Transverse colon (tissue), 4 donors: ENCODE measurements around the gene DCP1A.

Experiments used
- EP300 ChIP-seq: sonication (generic); formaldehyde crosslinking; IDR thresholded peaks from one replicate; pipeline ENCODE4 v1.6.1; 2017; ENCODE audit warnings: antibody characterized with exemption, low read depth
- POLR2A ChIP-seq: fragments of 450-650 bp; IDR thresholded peaks from one replicate; pipeline ENCODE4 v1.6.1; 2016; ENCODE audit warnings: antibody characterized with exemption, mild to moderate bottlenecking, moderate library complexity
- POLR2AphosphoS5 ChIP-seq, 3 donors: sonication (generic); formaldehyde crosslinking; IDR thresholded peaks; one replicate each; pipeline ENCODE4 v1.6.1; 2016; ENCODE audit warnings: antibody characterized with exemption in 3 of 3
- TF ChIP-seq, protein P1 (sequence below), 5 experiments: fragments of 200-600 bp in 3 of 5; fragments of 450-650 bp in 2 of 5; sonication (generic) in 3 of 5; IDR thresholded peaks; 1 replicate in 2 of 5; 2 replicates in 3 of 5; pipeline ENCODE4 v1.5.1; 2016 to 2017; ENCODE audit warnings: antibody characterized with exemption in 5 of 5, inconsistent platforms in 3 of 5, mild to moderate bottlenecking in 2 of 5, moderate library complexity in 1 of 5

DNA sequence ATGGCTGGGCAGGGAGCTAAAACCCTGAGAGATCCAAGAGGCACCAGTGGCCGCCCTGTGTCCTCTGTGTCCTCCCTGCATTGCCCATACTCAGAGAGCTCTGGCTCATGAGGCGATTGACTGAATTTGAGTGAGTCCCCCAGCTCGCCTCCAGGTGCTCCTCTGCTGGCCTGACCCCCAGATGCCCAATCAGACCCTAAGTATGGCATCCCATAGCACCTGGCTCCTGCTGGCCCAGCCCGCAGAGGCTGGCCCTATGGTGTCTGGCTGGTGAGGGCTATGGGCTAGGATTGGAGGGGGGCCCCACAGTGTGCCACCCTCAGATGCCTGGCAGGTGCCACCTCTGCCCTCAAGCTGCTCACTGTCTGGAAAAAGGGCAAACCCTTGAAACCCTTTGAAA lies 89.9 kb downstream of the DCP1A start:
- TF ChIP-seq EP300 (no peak), POLR2A (no peak), POLR2AphosphoS5 (IDR thresholded peaks at IDR 0.05) (no peak)
- TF ChIP-seq, protein P1, sequence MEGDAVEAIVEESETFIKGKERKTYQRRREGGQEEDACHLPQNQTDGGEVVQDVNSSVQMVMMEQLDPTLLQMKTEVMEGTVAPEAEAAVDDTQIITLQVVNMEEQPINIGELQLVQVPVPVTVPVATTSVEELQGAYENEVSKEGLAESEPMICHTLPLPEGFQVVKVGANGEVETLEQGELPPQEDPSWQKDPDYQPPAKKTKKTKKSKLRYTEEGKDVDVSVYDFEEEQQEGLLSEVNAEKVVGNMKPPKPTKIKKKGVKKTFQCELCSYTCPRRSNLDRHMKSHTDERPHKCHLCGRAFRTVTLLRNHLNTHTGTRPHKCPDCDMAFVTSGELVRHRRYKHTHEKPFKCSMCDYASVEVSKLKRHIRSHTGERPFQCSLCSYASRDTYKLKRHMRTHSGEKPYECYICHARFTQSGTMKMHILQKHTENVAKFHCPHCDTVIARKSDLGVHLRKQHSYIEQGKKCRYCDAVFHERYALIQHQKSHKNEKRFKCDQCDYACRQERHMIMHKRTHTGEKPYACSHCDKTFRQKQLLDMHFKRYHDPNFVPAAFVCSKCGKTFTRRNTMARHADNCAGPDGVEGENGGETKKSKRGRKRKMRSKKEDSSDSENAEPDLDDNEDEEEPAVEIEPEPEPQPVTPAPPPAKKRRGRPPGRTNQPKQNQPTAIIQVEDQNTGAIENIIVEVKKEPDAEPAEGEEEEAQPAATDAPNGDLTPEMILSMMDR (IDR thresholded peaks at IDR 0.05), result no peak
